GM23248 (cell line): Measurements from ENCODE around the gene CPPED1.

Experiments
- EZH2 ChIP-seq: fragments of 200-600 bp; sonication (generic); IDR thresholded peaks from 2 replicates; pipeline ENCODE4 v1.6.1; 2018; ENCODE audit warnings: antibody characterized with exemption, mild to moderate bottlenecking; ENCODE audit not compliant: insufficient read depth, poor library complexity, severe bottlenecking
- EZH2phosphoT487 ChIP-seq: fragments of 200-600 bp; sonication (generic); IDR thresholded peaks from 2 replicates; pipeline ENCODE4 v1.6.1; 2018; ENCODE audit warnings: antibody characterized with exemption, moderate library complexity, mild to moderate bottlenecking, low read depth; ENCODE audit not compliant: insufficient read depth

DNA sequence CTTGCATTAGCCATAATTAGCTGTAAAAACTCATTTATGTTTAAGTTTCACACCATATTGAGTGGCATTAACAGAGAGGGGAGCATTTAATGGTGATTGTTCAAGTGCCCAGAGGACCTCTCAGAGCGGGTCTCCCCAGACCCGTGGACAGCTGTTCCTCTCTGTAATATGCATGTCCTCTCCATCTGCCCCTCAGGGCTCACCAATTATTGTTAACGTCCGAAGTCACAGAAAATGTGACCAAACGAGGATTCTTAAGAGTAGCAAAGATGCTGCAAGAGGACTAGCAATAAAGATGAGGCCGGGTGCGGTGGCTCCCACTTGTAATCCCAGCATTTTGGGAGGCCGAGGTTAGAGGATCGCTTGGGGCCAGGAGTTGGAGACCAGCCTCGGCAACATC lies 130.2 kb downstream of the CPPED1 start:
- TF ChIP-seq EZH2: no peak
- no peak for TF ChIP-seq EZH2phosphoT487
